HCEC 1CT (cell line): ENCODE data around the gene CHD6.

Experiments used
- DNase-seq: peaks from one replicate; pipeline ENCODE4 v3.0.0-alpha.2; 2017

Gene CHD6

GRCh38 chr20:41619360-41620100, 1.4 kb upstream of the CHD6 start:
- no peak for DNase-seq

DNA sequence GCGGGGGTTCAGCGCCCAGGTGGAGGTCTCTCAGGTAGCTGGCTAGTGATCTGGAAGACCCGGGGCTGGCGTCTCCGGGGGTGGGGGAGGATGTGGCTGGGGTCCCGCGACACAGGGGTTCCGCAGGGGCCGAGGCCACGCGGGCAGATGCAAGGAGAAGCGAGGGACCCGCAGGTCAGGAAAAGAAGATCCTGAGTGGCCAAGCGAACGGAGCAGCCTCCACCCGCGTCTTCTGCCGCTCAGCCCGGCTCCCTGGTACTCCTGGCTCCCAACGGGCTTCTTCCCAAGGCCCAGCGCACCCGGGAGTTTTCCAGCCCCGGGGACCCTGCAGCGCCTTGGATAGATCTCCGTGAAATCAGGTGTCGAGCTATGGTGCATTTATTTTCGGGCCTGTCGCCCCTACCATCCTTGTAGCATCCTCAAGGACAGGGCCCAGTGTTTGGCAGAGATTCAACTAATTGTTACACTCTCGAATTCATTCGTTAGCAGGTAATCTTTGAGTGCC, 682 bp upstream of the CHD6 start:
- DNase-seq: no peak

GRCh38 chr20:41617059-41617901, 897 bp downstream of the CHD6 start:
- DNase-seq: peak; percentile 23

DNA sequence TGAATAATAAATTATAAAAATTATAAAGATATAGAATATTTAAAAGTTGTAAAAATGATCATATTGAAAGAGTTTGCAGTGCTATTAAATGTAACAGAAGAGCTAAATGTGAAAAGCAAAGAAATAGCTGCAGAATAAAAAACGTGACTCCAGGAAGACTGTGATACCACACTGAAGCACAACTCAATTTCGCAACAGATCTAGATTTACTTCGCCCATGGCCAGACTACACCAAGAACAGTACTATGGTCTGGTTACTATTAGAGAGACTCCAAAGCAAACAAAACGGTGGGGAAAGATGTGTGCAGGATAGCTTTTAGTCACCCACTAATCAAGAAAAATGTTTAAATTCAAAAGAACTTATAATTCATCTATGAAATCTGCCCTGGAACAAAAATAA, 1.9 kb downstream of the CHD6 start:
- no peak for DNase-seq

GRCh38 chr20:41615676-41616075, 2.5 kb downstream of the CHD6 start:
- no peak for DNase-seq

DNA sequence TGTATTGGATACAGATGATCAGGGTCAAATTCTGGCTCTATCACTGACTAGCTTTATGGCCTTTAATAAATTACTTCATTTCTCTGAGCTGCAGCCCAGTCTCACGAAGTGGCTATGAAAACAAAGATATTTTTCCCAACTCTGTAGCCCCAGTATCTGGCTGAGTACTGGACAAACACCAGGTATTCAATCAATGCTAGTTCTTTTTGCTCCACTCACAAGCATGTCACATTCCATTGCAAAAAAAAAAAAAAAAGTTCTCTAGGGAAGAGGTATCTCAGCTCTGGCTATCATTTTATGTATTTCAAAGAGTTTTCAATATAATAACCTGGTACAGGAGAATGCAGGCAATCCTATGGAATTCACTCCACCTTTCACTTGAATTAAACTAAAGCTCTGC, 3.1 kb downstream of the CHD6 start:
- no peak for DNase-seq

DNA sequence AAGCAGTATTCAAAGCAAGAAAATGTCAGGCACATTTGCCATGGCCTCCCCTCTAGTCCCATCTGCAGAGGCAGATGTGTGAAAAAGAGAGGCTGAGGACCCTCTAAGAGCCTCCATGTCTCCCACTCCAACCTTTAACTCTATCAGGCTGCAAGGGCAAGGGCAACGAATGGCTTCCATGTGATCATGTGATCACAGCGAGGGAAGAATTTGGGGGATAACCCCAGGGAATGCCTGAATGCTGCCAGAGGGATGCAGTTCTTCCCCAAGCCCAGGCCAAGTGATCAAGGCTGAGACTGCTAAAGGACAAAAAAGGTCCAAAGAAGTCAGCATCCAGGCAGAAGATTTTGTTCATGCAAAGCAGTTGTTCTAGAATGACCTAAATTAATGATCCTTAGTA, 4.9 kb downstream of the CHD6 start:
- no peak for DNase-seq

GRCh38 chr20:41609474-41609873, 8.7 kb downstream of the CHD6 start:
- DNase-seq: no peak

GRCh38 chr20:41608606-41609005, 9.6 kb downstream of the CHD6 start:
- DNase-seq: no peak

GRCh38 chr20:41607791-41608190, 10.4 kb downstream of the CHD6 start:
- no peak for DNase-seq

GRCh38 chr20:41604002-41604401, 14.2 kb downstream of the CHD6 start:
- no peak for DNase-seq

DNA sequence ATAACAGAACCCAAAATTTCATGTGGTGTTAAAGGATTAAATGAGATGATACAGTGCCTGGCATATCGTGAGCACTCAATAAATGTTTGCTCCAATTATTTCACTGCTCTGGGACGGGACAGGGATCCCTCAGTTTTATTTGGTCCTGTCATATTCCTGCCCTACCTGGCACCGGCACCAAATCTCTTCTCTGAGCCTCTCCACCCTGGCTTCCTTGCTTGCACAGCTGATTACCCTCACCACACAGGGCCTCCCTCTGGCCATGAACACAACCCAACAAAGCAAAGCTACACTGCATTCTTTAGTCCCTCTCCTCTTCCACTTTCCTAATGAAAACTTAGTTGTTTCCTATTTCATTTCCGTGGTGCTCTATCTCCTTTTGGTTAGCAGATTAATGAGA, 16.4 kb downstream of the CHD6 start:
- DNase-seq: no peak

GRCh38 chr20:41600926-41601631, 17.1 kb downstream of the CHD6 start:
- no peak for DNase-seq

DNA sequence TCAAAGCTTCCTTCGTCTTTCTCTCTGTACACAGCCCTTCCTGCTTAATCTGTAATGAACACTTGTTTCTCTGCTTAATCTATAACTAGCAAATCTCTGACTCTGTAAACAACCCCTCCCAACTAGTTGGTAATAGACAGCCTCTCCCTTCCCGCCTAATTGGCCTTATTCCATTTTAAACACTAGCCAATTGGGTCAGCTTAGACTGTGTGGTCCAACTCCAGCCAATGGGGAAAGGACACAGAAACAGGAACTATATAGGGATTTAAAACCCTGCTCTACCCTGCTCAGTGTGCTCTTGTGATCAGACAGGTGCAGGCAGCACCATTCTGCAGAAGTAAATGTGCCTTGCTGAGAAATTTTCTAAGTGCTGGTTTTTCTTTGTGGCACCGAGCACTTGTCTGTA, 18.5 kb downstream of the CHD6 start:
- DNase-seq: no peak

- DNase-seq: no peak
Observed at GRCh38 chr20:41598719-41599118, 19.5 kb downstream of the CHD6 start.

DNA sequence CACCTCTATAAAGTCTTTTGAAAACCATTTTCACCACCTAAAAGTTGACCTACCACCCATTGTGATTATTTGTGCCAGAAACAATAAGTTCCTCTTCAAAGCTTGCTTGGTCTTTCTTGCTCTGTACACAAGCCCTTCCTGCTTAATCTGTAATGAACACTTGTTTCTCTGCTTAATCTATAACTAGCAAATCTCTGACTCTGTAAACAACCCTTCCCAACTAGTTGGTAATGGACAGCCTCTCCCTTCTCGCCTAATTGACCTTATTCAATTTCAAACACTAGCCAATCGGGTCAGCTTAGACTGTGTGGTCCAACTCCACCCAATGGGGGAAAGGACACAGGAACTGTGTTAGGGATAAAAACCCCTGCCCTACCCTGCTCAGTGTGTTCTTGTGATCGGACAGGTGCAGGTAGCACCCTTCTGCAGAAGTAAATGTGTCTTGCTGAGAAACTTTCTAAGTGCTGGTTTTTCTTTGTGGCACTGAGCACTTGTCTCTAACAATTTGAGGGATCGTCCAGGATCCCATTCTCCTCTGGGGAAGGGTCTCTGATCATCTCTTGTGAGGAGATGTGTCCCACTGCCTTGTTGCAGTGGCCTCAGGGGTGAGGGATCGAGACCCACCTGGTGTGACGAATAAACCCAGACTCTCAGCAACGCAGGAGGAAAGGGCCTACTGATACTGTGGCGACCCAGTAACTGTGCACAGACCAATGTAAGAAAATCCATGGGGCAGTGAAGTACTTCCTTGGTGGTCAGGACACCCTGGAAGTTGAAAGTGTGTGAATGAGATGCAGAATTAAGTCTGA, 23.5 kb downstream of the CHD6 start:
- no peak for DNase-seq

DNA sequence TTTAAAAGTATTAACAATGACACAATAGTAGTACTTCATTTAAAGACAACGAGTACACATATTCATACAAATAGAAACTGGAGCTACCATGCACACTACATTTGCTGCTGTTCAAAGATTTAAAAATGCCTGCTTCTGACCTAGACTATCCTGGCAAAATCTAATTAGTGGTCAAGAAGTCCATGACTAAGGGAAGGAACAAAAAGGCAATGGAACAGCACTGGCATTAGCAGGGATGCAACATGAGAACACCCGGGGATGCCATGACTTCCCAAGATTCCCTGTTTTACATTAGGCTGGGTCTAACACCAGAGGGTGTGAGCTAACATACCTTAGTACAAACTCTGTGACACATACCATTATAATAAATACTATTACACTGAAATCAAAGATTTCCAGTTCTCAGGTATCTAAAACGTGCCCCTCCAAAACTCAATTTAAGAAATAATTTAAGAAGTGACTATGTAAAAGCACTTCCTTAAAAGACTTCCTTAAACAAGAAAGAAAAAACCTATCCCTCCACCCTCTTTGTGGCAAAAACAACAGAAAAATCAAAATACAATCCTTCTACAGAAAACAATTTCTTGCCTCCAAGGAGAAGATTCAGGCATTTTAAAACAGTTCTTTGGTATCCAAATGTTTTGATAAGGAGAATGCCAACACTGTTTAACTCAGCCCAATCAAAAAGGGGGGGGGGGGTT, 25.5 kb downstream of the CHD6 start:
- DNase-seq: no peak

- peak; percentile 76 for DNase-seq
Observed at GRCh38 chr20:41587956-41588355, 30.2 kb downstream of the CHD6 start.

GRCh38 chr20:41587523-41587922, 30.7 kb downstream of the CHD6 start:
- no peak for DNase-seq

GRCh38 chr20:41586772-41587171, 31.4 kb downstream of the CHD6 start:
- DNase-seq: no peak

DNA sequence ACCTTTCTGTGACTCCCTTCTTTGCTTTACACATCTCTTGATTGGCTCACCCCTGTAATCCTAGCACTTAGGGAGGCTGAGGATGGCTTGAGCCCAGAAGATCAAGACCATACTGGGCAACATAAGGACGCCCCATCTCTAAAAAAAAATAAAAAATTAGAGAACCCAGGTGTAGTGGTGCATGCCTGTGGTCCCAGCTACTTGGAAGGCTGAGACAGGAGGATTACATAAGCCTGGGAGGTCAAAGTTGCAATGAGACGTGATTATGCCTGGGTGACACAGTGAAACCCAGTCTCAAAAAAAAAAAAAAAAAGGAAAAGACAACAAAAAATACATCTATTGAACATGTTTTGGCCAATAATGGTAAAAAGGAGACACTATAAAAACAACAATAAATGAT, 37.8 kb downstream of the CHD6 start:
- DNase-seq: no peak
